ENCODE data around the gene TIMD4. TPM values are rescaled to one million over a fixed set of nuclear protein-coding genes. Genes with fewer than 3 reads are reported as not detected.
"Not testable (repeated sequence)": the region's sequence is repeated elsewhere in the genome, so short reads cannot be mapped to it uniquely, and the experiment has no call there.

The TIMD4 gene
- total RNA-seq, 1 donor from 2014 or later, result not detected

DNA sequence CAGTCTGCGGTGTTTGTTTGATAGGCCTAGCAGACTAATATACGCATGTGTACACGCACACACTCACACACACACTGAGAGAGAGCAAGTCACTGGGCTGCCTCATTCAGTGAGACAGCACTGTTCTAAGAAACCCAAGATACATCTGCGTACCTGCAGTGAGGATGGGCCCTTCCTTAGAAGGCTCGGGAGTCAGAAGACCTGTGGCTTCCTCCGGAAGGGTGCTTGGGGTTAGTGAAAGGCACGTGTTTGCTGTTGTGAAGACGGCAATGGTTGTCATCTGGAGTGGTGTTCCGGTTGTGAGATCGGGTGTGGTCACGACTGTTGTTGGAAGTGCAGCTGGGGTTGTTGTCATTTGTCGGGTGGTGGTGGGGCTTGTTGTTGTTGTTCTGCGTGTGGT, 11.7 kb downstream of the TIMD4 start:
- no peaks in the 10 kb centered on the region for H3K9me3 Mint-ChIP-seq
- no peaks in the 10 kb centered on the region for H3K4me1 Mint-ChIP-seq
- no peak overlapping the region for H3K27ac Mint-ChIP-seq
- peaks cover 2% of the 10 kb centered on the region for H3K27me3 Mint-ChIP-seq (ENCODE audit: low read depth)
- H3K4me3 Mint-ChIP-seq, result no peak overlapping the region
- TF ChIP-seq, protein P1, sequence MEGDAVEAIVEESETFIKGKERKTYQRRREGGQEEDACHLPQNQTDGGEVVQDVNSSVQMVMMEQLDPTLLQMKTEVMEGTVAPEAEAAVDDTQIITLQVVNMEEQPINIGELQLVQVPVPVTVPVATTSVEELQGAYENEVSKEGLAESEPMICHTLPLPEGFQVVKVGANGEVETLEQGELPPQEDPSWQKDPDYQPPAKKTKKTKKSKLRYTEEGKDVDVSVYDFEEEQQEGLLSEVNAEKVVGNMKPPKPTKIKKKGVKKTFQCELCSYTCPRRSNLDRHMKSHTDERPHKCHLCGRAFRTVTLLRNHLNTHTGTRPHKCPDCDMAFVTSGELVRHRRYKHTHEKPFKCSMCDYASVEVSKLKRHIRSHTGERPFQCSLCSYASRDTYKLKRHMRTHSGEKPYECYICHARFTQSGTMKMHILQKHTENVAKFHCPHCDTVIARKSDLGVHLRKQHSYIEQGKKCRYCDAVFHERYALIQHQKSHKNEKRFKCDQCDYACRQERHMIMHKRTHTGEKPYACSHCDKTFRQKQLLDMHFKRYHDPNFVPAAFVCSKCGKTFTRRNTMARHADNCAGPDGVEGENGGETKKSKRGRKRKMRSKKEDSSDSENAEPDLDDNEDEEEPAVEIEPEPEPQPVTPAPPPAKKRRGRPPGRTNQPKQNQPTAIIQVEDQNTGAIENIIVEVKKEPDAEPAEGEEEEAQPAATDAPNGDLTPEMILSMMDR (IDR thresholded peaks at IDR 0.05; ENCODE audit: unreplicated experiment), result no peak
- DNase-seq (ENCODE audit: low spot score in 2 of 2, unreplicated experiment in 2 of 2), result no peak
- H3K36me3 Mint-ChIP-seq, result no peaks in the 10 kb centered on the region

DNA sequence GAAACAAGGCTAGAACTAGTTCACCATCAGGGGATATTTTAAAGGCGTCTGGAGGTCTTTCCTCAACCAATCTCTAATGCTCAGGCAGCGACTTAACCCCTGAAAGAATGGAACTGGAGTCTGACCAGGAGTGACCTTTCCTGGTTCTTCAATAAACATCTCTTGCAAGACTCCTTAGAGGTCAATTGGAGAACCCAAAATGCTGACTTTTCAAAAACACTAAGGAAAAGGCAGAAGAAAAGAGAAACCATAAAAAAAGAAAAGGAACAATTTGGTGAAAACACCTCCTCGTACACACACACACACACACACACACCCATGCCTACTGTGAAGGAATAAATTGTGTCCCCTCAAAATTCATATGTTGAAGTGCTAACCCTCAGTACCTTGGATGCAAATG, 12.3 kb downstream of the TIMD4 start:
- Mint-ChIP-seq H3K27ac (no peak overlapping the region), H3K36me3 (no peaks in the 10 kb centered on the region), H3K27me3 (ENCODE audit: low read depth) (peaks cover 2% of the 10 kb centered on the region), H3K4me1 (no peaks in the 10 kb centered on the region), H3K9me3 (no peaks in the 10 kb centered on the region), H3K4me3 (no peak overlapping the region)
- no peak for DNase-seq (ENCODE audit: low spot score in 2 of 2, unreplicated experiment in 2 of 2)
- TF ChIP-seq, protein P1 (IDR thresholded peaks at IDR 0.05; ENCODE audit: unreplicated experiment), result no peak

DNA sequence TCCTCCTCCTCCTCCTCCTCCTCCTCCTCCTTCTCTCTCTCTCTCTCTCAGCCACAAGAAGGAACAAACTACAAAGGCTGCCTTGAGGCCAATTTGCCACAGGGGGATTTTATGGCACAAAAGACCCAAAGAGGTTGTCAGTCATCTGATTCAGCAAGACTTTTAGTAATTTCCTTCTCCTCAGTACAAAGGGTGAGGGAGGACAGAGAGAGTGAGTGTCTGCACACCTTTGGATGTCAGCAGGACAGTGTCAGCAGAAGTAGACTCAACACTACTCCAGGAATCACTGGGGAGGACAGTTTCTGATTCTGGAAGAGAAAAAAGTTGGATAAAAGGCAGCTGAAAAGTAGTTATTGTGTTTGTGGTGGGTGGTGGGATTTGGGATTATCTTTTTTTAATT, 13.6 kb downstream of the TIMD4 start:
- no peak for DNase-seq (ENCODE audit: low spot score in 2 of 2, unreplicated experiment in 2 of 2)
- H3K4me1 Mint-ChIP-seq, result no peaks in the 10 kb centered on the region
- peaks cover 2% of the 10 kb centered on the region for H3K27me3 Mint-ChIP-seq (ENCODE audit: low read depth)
- no peaks in the 10 kb centered on the region for H3K36me3 Mint-ChIP-seq
- TF ChIP-seq, protein P1 (IDR thresholded peaks at IDR 0.05; ENCODE audit: unreplicated experiment), result no peak
- H3K27ac Mint-ChIP-seq, result no peak overlapping the region
- no peaks in the 10 kb centered on the region for H3K9me3 Mint-ChIP-seq
- no peak overlapping the region for H3K4me3 Mint-ChIP-seq

DNA sequence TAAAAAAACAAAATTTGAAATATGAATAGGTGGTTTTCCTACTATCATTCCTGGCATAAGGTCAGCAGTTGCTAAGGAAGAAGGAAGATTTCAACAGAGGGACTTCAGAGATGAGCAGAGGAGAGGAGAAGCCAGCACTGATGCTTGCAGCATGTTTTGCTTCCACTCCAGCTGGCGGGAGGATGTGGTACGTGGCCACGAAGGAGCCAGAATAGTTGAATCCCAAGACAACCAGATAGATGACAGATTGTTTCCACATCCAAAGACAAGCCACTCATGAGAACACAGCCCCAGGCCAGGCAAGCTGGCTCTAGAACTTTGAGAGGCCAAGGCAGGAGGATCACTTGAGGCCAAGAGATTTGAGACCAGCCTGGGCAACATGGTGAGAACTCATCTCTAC, 15.1 kb downstream of the TIMD4 start:
- no peak for DNase-seq (ENCODE audit: low spot score in 2 of 2, unreplicated experiment in 2 of 2)
- Mint-ChIP-seq H3K36me3 (no peaks in the 10 kb centered on the region), H3K4me3 (no peak overlapping the region), H3K9me3 (no peaks in the 10 kb centered on the region), H3K27ac (no peak overlapping the region), H3K4me1 (no peaks in the 10 kb centered on the region), H3K27me3 (ENCODE audit: low read depth) (peaks cover 2% of the 10 kb centered on the region)
- TF ChIP-seq, protein P1 (IDR thresholded peaks at IDR 0.05; ENCODE audit: unreplicated experiment), result no peak

DNA sequence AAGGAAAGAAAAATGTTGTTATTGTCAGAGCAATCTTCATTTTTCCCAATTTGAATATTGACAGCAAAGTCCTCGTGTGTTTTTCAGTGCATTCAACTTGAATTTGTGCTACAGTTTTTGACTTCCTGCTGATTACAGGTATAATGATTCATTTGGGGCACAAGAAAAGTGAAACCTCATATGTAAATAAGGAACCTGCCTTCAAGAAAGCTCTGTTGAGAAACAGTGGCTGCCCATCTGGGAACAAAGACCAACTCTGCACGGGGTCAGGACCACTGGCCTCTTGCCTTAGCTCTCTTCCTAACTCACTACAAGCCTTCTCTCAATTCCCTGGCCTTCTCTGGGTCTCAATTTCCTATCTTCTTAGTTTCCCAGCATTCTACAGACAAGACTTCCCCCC, 21.0 kb downstream of the TIMD4 start:
- no peak overlapping the region for H3K4me3 Mint-ChIP-seq

DNA sequence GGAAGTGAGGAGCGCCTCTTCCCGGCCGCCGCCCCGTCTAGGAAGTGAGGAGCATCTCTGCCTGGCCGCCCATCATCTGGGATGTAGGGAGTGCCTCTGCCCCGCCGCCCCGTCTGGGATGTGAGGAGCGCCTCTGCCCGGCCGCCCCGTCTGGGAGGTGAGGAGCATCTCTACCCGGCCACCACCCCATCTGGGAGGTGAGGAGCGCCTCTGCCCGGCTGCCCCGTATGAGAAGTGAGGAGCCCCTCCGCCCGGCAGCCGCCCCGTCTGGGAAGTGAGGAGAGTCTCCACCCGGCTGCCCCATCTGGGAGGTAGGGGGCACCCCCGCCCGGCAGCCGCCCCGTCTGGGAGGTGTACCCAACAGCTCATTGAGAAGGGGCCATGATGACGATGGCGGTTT, 22.6 kb downstream of the TIMD4 start:
- not testable (repeated sequence) for H3K36me3 Mint-ChIP-seq; H3K27me3 Mint-ChIP-seq (ENCODE audit: low read depth); H3K27ac Mint-ChIP-seq; DNase-seq (ENCODE audit: low spot score in 2 of 2, unreplicated experiment in 2 of 2); H3K4me1 Mint-ChIP-seq; H3K4me3 Mint-ChIP-seq
- H3K9me3 Mint-ChIP-seq, result peaks cover 11% of the 10 kb centered on the region

More for the DNA sequence above, 21.0 kb downstream of the TIMD4 start:
- TF ChIP-seq, protein P1 (IDR thresholded peaks at IDR 0.05; ENCODE audit: unreplicated experiment), result no peak
- no peak for DNase-seq (ENCODE audit: low spot score in 2 of 2, unreplicated experiment in 2 of 2)
- Mint-ChIP-seq H3K27me3 (ENCODE audit: low read depth) (no peaks in the 10 kb centered on the region), H3K4me1 (no peaks in the 10 kb centered on the region), H3K9me3 (peaks cover 11% of the 10 kb centered on the region), H3K27ac (no peak overlapping the region), H3K36me3 (no peaks in the 10 kb centered on the region)

Data from mesothelial cell of epicardium (in vitro differentiated cells).